Gastrocnemius medialis (tissue), 4 donors: Measurements from ENCODE around the gene OPALIN.

Source experiments
- POLR2A ChIP-seq, 2 donors: fragments of 450-650 bp; IDR thresholded peaks; one replicate each; pipeline ENCODE4 v1.6.1; 2017; ENCODE audit warnings: antibody characterized with exemption in 2 of 2, mild to moderate bottlenecking in 2 of 2, moderate library complexity in 2 of 2
- TF ChIP-seq, protein P1 (sequence below), 5 experiments: fragments of 450-650 bp in 3 of 5; fragments of 200-600 bp in 2 of 5; sonication (generic) in 2 of 5; IDR thresholded peaks in 4 of 5; conservative IDR thresholded peaks in 1 of 5; 1 replicate in 4 of 5; 2 replicates in 1 of 5; pipeline ENCODE4 v1.5.1; 2016 to 2019; ENCODE audit warnings: antibody characterized with exemption in 5 of 5, mild to moderate bottlenecking in 3 of 5, moderate library complexity in 3 of 5

GRCh38 chr10:96406091-96406490 lies 47.3 kb upstream of the OPALIN start:
- TF ChIP-seq, protein P1, sequence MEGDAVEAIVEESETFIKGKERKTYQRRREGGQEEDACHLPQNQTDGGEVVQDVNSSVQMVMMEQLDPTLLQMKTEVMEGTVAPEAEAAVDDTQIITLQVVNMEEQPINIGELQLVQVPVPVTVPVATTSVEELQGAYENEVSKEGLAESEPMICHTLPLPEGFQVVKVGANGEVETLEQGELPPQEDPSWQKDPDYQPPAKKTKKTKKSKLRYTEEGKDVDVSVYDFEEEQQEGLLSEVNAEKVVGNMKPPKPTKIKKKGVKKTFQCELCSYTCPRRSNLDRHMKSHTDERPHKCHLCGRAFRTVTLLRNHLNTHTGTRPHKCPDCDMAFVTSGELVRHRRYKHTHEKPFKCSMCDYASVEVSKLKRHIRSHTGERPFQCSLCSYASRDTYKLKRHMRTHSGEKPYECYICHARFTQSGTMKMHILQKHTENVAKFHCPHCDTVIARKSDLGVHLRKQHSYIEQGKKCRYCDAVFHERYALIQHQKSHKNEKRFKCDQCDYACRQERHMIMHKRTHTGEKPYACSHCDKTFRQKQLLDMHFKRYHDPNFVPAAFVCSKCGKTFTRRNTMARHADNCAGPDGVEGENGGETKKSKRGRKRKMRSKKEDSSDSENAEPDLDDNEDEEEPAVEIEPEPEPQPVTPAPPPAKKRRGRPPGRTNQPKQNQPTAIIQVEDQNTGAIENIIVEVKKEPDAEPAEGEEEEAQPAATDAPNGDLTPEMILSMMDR (IDR thresholded peaks at IDR 0.05 in 4 of 5, conservative IDR thresholded peaks at IDR 0.05 in 1 of 5) = no peak
- TF ChIP-seq POLR2A (IDR thresholded peaks at IDR 0.05) = no peak
